Left lobe of liver (tissue), 2 donors: ENCODE measurements around the gene RGS6. TPM values are rescaled to one million over a fixed set of nuclear protein-coding genes. Genes with fewer than 3 reads are reported as not detected.

ENCODE experiments used
- ATAC-seq: fragments of 200-7000 bp; cut with Tn5 transposase; one replicate; pipeline ENCODE4 v1.9.1; 2020; ENCODE audit warnings: mild to moderate bottlenecking, moderate library complexity
- DNase-seq: peaks from one replicate; pipeline ENCODE4 v3.0.0-alpha.2; 2020; ENCODE audit warnings: low spot score
- total RNA-seq: library from RNA; stranded (reverse); gene quantifications from one replicate; pipeline ENCODE4 v1.2.1, GENCODE V29; 2021
- donor health status: DM: no; HTN: no; CAD: no; lungs with moderate emphysema.
- donor health status: DM: no; HTN: yes; CAD: no.

RGS6 gene
- total RNA-seq, 1 donor from 2014 or later = not detected

GRCh38 chr14:71943695-71944018 is 11.4 kb downstream of the RGS6 start:
- no peak for ATAC-seq
- DNase-seq = no peak

GRCh38 chr14:71947947-71948500 is 15.8 kb downstream of the RGS6 start:
- DNase-seq (no peak), ATAC-seq (no peak)

- ATAC-seq = no peak
- DNase-seq = no peak
Measured at GRCh38 chr14:71952381-71953363, 20.4 kb downstream of the RGS6 start.

GRCh38 chr14:71956920-71957563 is 24.8 kb downstream of the RGS6 start:
- DNase-seq (no peak), ATAC-seq (no peak)

- DNase-seq (no peak), ATAC-seq (no peak)
Measured at GRCh38 chr14:71959055-71959454, 26.8 kb downstream of the RGS6 start.

- ATAC-seq (no peak), DNase-seq (no peak)
Measured at GRCh38 chr14:71960494-71961353, 28.5 kb downstream of the RGS6 start.

GRCh38 chr14:71961972-71962371 is 29.7 kb downstream of the RGS6 start:
- no peak for ATAC-seq
- DNase-seq = no peak

- DNase-seq = no peak
Measured at GRCh38 chr14:71964716-71965115, 32.5 kb downstream of the RGS6 start.

GRCh38 chr14:71966528-71966927 is 34.3 kb downstream of the RGS6 start:
- DNase-seq = no peak
- ATAC-seq = no peak

More at GRCh38 chr14:71964716-71965115, 32.5 kb downstream of the RGS6 start:
- ATAC-seq = no peak

- ATAC-seq = no peak
- no peak for DNase-seq
Measured at GRCh38 chr14:71967704-71968103, 35.5 kb downstream of the RGS6 start.

GRCh38 chr14:71970272-71970671 is 38.0 kb downstream of the RGS6 start:
- DNase-seq = no peak
- ATAC-seq = no peak

- DNase-seq (no peak), ATAC-seq (no peak)
Measured at GRCh38 chr14:71985538-71986189, 53.4 kb downstream of the RGS6 start.

GRCh38 chr14:71988476-71988875 is 56.2 kb downstream of the RGS6 start:
- ATAC-seq (no peak), DNase-seq (no peak)

- DNase-seq = no peak
- ATAC-seq = no peak
Measured at GRCh38 chr14:71988939-71989338, 56.7 kb downstream of the RGS6 start.

- ATAC-seq (no peak), DNase-seq (no peak)
Measured at GRCh38 chr14:71994416-71994815, 62.2 kb downstream of the RGS6 start.

- no peak for ATAC-seq
- DNase-seq = no peak
Measured at GRCh38 chr14:71995741-71996140, 63.5 kb downstream of the RGS6 start.

GRCh38 chr14:71996610-71997009 is 64.4 kb downstream of the RGS6 start:
- DNase-seq (no peak), ATAC-seq (no peak)

- DNase-seq (no peak), ATAC-seq (no peak)
Measured at GRCh38 chr14:72000907-72001306, 68.7 kb downstream of the RGS6 start.

GRCh38 chr14:72002731-72003130 is 70.5 kb downstream of the RGS6 start:
- no peak for DNase-seq

GRCh38 chr14:72008666-72009065 is 76.4 kb downstream of the RGS6 start:
- no peak for DNase-seq
- no peak for ATAC-seq

More at GRCh38 chr14:72002731-72003130, 70.5 kb downstream of the RGS6 start:
- no peak for ATAC-seq
